Activated CD4-positive, alpha-beta T cell treated with anti-CD3 and anti-CD28 coated beads for 4 hours (primary cell): ENCODE measurements around the gene PLEKHJ1.
"Not testable (repeated sequence)": the region's sequence is repeated elsewhere in the genome, so short reads cannot be mapped to it uniquely, and the experiment has no call there.

Experiments
- DNase-seq, 2 donors: peaks; one replicate each; pipeline ENCODE4 v3.0.0-alpha.2; 2020

The PLEKHJ1 gene

GRCh38 chr19:2217591-2217990 lies 18.5 kb downstream of the PLEKHJ1 start:
- DNase-seq = no peak

DNA sequence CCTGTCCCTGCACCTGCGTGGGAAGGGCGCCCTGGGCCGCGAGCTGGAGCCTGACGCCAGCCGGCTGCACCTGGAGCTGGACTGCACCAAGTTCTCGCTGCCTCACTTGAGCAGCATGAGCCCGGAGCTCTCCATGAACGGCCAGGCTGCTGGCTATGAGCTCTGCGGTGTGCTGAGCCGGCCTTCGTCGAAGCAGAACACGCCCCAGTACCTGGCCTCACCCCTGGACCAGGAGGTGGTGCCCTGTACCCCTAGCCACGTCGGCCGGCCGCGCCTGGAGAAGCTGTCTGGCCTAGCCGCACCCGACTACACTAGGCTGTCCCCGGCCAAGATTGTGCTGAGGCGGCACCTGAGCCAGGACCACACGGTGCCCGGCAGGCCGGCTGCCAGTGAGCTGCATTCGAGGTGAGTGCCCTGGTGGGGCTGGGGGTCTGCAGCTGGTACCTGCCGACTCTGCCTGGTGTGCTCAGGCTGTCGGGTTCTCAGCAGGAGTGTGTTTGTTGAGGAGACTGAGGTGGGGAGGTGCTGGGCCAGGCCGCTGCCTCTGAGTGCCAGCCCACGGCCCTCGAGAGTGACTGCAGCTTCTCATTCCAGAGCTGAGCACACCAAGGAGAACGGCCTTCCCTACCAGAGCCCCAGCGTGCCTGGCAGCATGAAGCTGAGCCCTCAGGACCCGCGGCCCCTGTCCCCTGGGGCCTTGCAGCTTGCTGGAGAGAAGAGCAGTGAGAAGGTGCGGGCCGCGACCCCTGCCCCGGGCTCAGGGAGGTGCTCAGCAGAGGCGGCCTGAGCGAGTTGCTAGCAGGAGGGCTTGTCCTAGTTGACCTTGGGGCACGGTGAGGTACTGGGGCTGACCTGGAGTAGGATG lies 19.5 kb downstream of the PLEKHJ1 start:
- no peak for DNase-seq

GRCh38 chr19:2215281-2215751 lies 20.8 kb downstream of the PLEKHJ1 start:
- DNase-seq = peak in 1 of 2 donors; percentile 23

DNA sequence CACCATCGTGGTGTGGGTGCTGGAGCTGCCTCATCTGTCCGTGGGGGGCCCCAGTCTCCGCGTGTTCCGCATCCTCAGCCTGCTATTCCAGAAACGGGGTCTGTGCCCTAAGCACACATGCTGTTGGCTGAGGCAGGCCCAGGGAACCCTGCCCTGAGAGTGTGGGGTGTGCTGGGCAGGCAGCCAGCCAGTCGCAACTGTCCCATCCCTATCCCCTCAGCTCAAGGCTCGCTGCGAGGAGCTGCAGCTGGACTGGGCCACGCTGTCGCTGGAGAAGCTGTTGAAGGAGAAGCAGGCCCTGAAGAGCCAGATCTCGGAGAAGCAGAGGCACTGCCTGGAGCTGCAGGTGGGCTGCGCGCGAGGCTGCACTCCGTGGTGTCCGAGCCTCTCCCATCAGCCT lies 21.9 kb downstream of the PLEKHJ1 start:
- no peak for DNase-seq

GRCh38 chr19:2213799-2214198 lies 22.3 kb downstream of the PLEKHJ1 start:
- no peak for DNase-seq

DNA sequence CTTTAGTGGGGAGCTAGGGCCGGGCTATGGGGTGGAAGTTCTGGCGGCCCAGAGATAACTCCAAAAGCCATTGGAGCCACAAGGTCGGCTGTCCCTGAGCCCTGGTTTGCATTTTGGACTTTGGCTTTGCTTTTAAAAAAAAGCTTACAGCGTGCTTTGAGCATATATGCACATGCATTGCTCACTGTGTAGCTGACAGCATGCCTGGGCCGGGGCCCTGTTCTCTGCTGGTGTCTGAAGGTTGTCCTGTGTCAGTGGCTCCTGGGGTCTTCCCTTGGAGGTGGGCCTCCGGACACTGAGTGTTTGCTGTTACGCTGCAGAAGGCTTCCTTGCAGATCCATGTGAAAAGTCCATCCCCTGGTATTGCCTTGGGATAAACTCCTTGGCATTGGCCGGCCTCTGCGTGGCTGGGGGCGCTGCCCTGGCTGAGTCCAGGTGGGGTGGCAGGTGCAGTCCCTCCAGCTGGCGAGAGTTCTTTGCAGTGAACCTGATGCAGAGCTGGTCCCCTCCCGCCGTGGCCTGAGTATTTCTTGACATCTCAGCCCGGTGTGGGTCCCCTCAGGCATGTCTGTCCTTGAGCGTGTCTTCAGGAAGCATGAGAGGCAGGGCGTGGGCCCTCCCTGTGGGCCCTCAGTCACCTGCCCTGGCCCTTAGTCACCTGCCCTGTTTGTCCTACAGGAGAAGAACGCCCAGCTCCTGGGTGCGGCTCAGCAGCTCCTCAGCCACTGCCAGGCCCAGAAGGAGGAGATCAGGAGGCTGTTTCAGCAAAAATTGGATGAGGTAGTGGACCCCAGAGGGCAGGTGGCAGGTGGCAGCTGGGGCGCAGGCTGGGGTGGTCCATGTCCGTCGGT lies 23.0 kb downstream of the PLEKHJ1 start:
- DNase-seq = no peak

DNA sequence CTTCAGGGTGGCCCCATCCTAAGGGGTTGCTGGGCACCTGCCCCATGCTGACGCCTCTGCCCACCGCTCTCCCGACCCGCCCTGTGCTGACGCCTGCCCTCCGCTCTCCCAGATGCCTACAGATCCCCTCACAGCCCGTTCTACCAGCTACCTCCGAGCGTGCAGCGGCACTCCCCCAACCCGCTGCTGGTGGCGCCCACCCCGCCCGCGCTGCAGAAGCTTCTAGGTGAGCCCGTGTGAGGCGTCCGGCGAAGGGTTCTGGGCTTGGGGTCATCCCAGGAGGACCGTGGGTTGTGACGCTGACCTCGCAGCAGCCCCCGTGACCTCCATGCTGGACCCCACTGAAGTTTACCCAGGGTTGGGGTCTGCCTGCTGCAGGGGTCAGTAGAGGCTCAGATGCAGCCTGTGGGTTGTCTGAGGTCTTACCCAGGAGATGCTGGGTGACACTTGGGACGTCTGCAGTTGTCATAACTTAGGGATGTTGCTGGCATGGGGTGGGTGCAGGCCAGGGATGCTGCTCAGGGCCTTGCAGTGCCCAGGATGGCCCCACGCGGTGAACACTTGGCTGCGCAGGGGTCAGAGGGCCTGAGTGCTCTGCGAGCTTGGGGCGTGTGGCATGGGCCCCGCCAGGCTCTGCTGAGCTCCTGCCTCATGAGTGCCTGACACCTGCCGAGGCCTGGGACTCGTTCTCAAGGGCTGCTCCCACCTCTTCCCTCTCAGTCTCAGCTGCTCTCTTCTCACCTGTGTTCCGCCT lies 25.0 kb downstream of the PLEKHJ1 start:
- no peak for DNase-seq

- no peak for DNase-seq
These were observed 25.9 kb downstream of the PLEKHJ1 start for GRCh38 chr19:2210206-2210605.

GRCh38 chr19:2209408-2209807 lies 26.7 kb downstream of the PLEKHJ1 start:
- DNase-seq = no peak

DNA sequence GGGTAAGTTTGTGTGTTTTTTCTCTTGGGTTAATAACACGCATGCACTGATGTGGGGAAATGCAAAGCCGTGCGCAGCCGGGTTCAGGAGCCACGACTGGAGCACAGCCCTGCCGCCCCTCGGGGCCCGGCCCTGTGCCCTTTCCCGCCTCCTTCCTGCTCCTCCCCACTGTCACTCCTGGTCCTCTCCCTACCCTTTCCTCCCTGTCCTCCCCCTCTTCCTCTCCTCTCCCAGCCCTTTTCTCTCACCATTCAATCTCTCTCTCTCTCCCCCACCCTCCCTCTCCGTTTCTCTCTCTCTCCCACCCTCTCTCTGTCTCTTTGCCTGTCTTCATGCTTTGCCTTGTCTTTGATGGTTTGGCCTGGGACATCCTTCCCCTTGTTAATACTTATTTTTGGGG lies 27.2 kb downstream of the PLEKHJ1 start:
- no peak for DNase-seq

DNA sequence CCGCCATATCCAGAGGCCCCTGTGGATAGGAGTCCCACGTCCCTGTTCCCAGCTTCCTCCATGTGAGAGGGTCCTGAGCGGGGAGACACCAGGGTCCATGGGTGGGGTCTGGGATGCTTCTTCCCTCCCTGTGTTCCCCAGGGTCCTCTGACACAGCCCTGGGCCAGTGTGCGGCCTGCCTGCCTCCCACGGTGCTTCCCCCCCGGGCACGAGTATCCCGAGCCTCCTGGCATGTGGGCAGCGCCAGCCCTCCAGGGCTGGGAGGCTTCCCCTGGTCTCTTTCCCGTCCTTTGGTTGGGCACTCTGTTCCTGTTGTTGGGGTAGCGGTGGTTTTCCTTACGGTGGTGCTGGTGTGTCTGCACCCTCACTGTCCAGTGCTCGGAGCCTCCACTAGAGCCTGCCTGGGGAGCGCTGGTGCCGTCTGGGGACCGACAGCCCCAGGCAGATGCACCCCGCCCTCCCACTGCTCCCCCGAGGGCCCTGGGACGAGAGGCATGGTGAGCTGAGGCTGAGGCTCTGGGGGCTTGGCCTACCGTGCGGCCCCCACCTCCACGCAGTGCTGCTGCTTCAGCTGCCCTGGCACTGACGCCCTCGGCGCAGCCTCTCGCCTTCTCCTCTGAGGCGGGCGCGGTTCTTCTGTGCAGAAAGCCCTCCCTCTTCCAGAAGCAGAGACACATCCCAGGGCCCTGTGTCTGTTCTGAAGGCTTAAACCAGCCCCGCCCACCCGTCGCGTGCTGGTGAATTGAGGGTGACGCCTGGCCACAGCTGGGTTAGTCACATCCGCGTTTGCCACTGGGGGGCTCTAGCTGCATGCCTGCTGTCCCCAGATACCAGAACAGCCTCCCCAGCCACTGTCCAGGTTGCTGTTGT lies 27.9 kb downstream of the PLEKHJ1 start:
- DNase-seq = peak; percentile 22 to 29

- no peak for DNase-seq
These were observed 29.1 kb downstream of the PLEKHJ1 start for GRCh38 chr19:2207008-2207407.

GRCh38 chr19:2202366-2202765 lies 33.8 kb downstream of the PLEKHJ1 start:
- no peak for DNase-seq

DNA sequence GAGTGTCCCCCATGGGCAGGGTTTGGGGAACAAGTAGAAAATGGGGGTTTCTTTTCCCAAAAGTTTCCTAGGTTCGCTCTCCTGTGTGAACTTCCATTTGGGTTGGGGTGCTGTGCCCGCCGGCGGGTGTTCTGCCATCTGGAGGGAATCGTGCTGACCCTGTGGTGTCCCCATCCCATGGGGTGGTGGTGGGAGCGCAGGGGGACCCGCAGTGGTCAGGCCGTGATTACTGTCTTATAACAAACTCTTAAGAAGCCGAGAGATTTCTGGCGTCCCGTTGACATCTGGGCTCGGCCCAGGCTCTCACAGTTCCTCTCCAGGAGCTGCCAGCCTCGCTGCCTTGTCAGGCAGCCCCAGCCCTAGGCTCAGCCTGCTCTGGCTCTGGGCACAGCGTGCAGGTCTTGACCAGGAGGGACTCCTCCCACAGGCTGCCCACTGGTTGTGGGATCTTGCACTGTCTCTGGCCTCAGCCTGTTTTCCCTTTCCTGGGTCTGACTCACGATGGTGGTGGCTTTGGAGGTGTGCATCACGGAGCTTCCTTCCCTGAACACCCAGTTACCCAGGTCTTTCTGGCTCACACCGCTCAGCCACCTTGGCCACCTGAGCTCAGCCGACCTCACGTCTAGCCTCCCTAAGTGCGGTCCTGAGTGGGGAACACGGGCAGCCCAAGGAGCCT lies 34.5 kb downstream of the PLEKHJ1 start:
- DNase-seq = no peak

GRCh38 chr19:2200624-2201294 lies 35.4 kb downstream of the PLEKHJ1 start:
- DNase-seq = not testable (repeated sequence)

GRCh38 chr19:2199861-2200623 lies 36.1 kb downstream of the PLEKHJ1 start:
- no peak for DNase-seq

- DNase-seq = no peak
These were observed 36.9 kb downstream of the PLEKHJ1 start for GRCh38 chr19:2199215-2199614.

DNA sequence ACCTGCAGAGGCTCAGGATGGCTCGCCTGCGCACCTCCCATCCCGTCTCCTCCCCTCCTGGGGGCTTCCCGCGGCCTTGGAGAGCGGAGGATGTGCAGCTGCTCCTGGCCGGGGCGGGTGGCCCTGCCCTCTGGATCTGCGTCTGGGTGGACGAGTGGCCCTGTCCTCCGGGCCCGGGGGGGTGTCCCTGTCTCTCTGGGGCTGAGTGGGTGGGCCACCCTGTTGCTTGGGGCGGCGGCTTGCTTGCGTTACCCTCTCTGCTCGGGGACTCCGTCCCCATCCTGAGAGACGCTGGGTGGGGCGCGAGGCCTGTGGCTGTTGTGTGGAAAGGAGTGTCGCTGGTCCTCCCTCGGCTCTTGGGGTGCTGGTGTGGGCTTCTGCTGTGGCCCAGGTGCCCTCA lies 37.8 kb downstream of the PLEKHJ1 start:
- DNase-seq = no peak

DNA sequence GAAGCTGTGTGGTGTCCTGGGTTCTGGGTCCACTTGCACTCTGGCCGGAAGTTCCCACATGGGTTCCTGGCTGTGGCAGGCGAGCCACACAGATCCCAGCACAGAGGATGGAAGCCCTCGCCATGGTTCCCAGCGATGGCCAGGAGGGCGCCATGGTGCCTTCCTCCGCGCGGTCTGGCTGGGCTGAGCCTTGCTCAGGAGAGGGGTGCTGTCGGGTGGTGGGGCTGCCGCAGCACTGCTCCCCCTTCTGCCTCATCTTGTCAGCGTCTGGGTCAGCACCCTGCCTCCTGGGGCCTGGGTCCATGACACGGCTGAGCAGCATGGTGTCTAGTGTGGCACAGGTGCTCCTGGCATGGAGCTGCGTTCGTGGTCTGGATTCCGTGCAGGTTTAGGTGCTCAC lies 38.9 kb downstream of the PLEKHJ1 start:
- no peak for DNase-seq

- no peak for DNase-seq
These were observed 40.2 kb downstream of the PLEKHJ1 start for GRCh38 chr19:2195914-2196313.
